ENCODE results near the gene IL15RA. TPM values are rescaled to one million over a fixed set of nuclear protein-coding genes. Genes with fewer than 3 reads are reported as not detected.

The IL15RA gene
- polyA plus RNA-seq, 2 of the 4 experiments (the other 2 are of a cell fraction) = 0.46 to 0.83 TPM

GRCh38 chr10:5918763-5919162, 58.6 kb downstream of the IL15RA start (continued):
- TF ChIP-seq CTCF (IDR thresholded peaks at IDR 0.05) = no peak
- no peak for TF ChIP-seq HES2 (IDR thresholded peaks at IDR 0.05)
- TF ChIP-seq RCOR1 (IDR thresholded peaks at IDR 0.05; ENCODE audit: low read depth, low read length) = no peak

GRCh38 chr10:5917305-5917704, 60.0 kb downstream of the IL15RA start:
- DNase-seq (ENCODE audit: low read depth in 1 of 2, low spot score in 1 of 2) = no peak
- ChIA-PET POLR2A (no interaction called here), CTCF (interaction anchor here (1.5 kb wide), 1 partner anchor 18 kb away, joined by 3 read pairs; no protein-coding TSS in a partner anchor)
- H3K27ac ChIP-seq = no peak overlapping the region
- no peak overlapping the region for H3K4me2 ChIP-seq
- TF ChIP-seq RARB (CRISPR knock-in tag; IDR thresholded peaks at IDR 0.05) (no peak), ELK1 (IDR thresholded peaks at IDR 0.05; ENCODE audit: low read depth, low read length) (no peak), BCL3 (IDR thresholded peaks at IDR 0.05) (no peak), MAZ (IDR thresholded peaks at IDR 0.05; ENCODE audit: borderline replicate concordance, low read depth, low read length) (no peak), REST (IDR thresholded peaks at IDR 0.05) (no peak), CBX8 (IDR thresholded peaks at IDR 0.05) (no peak), PHF8 (IDR thresholded peaks at IDR 0.05; ENCODE audit: borderline replicate concordance, low read depth) (no peak), SREBF2 (IDR thresholded peaks at IDR 0.05) (no peak), HOXB5 (CRISPR knock-in tag; IDR thresholded peaks at IDR 0.05) (no peak), POLR2AphosphoS2 (conservative IDR thresholded peaks at IDR 0.05; ENCODE audit: low read length) (no peak), NR3C1 (IDR thresholded peaks at IDR 0.05) (no peak), NPAS2 (CRISPR knock-in tag; IDR thresholded peaks at IDR 0.05; ENCODE audit: borderline replicate concordance) (no peak), POLR2A (IDR thresholded peaks at IDR 0.05; ENCODE audit: low read length) (no peak)
- no peak for FAIRE-seq
- no peak overlapping the region for H3K4me3 ChIP-seq
- WGBS (ENCODE audit: missing lambda C conversion rate) = 97% methylated on average over 13 of the region's 13 CpGs
- no peaks in the 10 kb centered on the region for H3K4me1 ChIP-seq
- no peak for ATAC-seq
- H3K9me3 ChIP-seq = no peaks in the 10 kb centered on the region

GRCh38 chr10:5915451-5915850, 61.9 kb downstream of the IL15RA start:
- no peak for DNase-seq (ENCODE audit: low read depth in 1 of 2, low spot score in 1 of 2)
- POLR2A ChIA-PET = no interaction called here
- no peak for TF ChIP-seq KDM1A (IDR thresholded peaks at IDR 0.05; ENCODE audit: low read depth)
- TF ChIP-seq TFCP2L1 (CRISPR knock-in tag; IDR thresholded peaks at IDR 0.05) = no peak
- TF ChIP-seq NR3C1 (IDR thresholded peaks at IDR 0.05) = no peak
- no peak for TF ChIP-seq BCL3 (IDR thresholded peaks at IDR 0.05)
- no peak for TF ChIP-seq SREBF2 (IDR thresholded peaks at IDR 0.05)
- no peak for TF ChIP-seq ZFP36 (IDR thresholded peaks at IDR 0.05; ENCODE audit: borderline replicate concordance, partially characterized antibody)
- no peak for TF ChIP-seq EP300 (IDR thresholded peaks at IDR 0.05)
- no peak for TF ChIP-seq CTCF (IDR thresholded peaks at IDR 0.05)
- TF ChIP-seq POLR2A (IDR thresholded peaks at IDR 0.05; ENCODE audit: low read length) = no peak
- no peak for TF ChIP-seq CBX2 (IDR thresholded peaks at IDR 0.05; ENCODE audit: borderline replicate concordance, low read depth)
- TF ChIP-seq FOSL2 (IDR thresholded peaks at IDR 0.05) = no peak
- TF ChIP-seq FOSL2 (CRISPR knock-in tag; IDR thresholded peaks at IDR 0.05) = no peak

More at GRCh38 chr10:5915451-5915850, 61.9 kb downstream of the IL15RA start:
- no peaks in the 10 kb centered on the region for H3K9me3 ChIP-seq
- CTCF ChIA-PET = interaction anchor here (0.6 kb wide), 1 partner anchor 133 kb away, joined by 3 read pairs; no protein-coding TSS in a partner anchor
- no peak overlapping the region for H3K4me2 ChIP-seq
- WGBS (ENCODE audit: missing lambda C conversion rate) = 95% methylated on average over 14 of the region's 14 CpGs
- H3K4me3 ChIP-seq = no peak overlapping the region
- ATAC-seq (no peak), FAIRE-seq (no peak)
- no peaks in the 10 kb centered on the region for H3K4me1 ChIP-seq
- H3K27ac ChIP-seq = no peak overlapping the region
